GM13976 (cell line): ENCODE data around the gene RASSF10.

Source experiments
- DNase-seq: peaks from one replicate; pipeline ENCODE4 v3.0.0; 2012; ENCODE audit warnings: low spot score
- in situ Hi-C: fragments of 300-500 bp; cut with MboI; formaldehyde crosslinking; loops from one replicate; pipeline ENCODE4 v1.12.0; 2022; ENCODE audit warnings: low sequenced_read_pairs, mixed read lengths, inconsistent platforms; ENCODE audit not compliant: unreplicated experiment
- TF ChIP-seq, protein P1 (sequence below): IDR thresholded peaks from 2 replicates; pipeline ENCODE4 v1.5.1; 2012; ENCODE audit warnings: borderline replicate concordance, mild to moderate bottlenecking; ENCODE audit not compliant: insufficient read depth; ENCODE audit errors: extremely low read depth, missing control alignments, control extremely low read depth

Gene RASSF10

DNA sequence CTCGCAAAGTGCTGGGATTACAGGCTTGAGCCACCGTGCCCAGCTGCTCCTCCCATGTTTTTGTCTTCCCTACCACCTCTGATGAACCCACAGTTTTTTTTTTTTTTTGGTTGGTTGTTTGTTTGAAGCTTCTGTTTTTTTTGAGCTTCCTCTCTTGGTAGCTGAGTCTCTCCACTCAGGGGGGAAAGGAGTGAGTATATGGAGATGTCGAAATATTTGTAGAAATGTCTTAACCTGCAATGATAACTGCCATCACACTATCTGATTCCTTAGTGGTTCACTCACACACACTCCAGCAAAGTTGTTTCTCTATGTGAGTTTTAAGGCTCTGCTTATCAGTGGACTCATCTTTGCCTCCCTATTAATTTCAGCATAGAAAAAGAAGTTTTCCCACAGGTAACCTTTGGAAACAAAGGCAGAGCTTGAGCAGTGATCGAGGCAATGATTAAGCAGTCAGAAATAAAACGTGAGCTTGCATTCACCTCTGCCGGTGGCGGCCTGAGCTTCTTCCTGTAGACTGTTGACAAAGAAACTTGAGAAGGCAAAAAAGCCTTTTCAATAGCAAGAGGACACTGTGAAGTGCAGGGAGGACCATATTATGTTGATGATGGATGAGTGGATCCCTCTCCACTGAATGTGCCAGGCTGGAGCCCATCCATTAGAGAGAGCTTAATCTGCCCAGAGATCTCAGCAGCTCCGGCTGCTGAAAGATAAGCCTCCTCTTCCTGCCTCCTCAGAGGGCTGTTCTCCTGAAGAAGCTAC, 29.0 kb upstream of the RASSF10 start:
- in situ Hi-C loops, result no loop called here
- no peak for DNase-seq
- TF ChIP-seq, protein P1, sequence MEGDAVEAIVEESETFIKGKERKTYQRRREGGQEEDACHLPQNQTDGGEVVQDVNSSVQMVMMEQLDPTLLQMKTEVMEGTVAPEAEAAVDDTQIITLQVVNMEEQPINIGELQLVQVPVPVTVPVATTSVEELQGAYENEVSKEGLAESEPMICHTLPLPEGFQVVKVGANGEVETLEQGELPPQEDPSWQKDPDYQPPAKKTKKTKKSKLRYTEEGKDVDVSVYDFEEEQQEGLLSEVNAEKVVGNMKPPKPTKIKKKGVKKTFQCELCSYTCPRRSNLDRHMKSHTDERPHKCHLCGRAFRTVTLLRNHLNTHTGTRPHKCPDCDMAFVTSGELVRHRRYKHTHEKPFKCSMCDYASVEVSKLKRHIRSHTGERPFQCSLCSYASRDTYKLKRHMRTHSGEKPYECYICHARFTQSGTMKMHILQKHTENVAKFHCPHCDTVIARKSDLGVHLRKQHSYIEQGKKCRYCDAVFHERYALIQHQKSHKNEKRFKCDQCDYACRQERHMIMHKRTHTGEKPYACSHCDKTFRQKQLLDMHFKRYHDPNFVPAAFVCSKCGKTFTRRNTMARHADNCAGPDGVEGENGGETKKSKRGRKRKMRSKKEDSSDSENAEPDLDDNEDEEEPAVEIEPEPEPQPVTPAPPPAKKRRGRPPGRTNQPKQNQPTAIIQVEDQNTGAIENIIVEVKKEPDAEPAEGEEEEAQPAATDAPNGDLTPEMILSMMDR, result no peak

DNA sequence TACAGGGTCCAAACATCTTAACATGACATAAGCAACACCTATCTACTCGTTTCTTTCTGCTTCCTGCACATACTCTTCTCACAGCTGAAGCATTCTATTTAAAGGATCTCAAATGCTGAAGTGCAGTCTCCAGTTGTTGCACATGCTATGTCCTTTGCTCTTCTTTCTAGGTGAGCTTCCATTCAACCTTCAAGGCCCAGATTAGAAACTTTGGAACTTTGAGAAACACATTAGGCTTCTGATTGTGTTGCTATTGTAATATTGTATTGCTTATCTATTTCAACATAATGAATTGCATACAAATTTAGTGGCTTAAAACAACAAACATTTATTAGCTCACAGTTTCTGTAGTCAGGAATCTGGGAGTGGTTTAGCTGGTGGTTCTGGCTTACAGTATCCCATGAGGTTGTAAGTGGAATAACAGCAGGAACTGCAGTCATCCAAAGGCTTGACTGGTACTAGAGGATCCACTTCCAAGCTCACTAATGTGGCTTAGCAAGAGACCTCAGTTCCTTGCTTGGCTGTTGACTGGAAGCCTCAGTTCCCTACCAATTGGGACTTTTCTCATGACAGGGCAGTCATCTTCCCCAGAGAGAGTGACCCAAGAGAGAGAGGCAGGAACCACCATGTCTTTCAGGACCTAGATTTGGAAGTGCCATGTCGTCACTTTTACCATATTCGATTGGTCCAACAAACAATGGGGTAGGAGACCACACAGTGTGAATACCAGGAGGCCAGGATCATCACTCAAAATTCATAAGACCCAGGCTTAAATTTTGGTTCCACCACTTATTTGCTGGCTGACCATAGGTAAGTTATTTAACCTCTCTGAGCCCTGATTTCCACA, 27.2 kb upstream of the RASSF10 start:
- TF ChIP-seq, protein P1, result no peak
- in situ Hi-C loops, result no loop called here
- no peak for DNase-seq

DNA sequence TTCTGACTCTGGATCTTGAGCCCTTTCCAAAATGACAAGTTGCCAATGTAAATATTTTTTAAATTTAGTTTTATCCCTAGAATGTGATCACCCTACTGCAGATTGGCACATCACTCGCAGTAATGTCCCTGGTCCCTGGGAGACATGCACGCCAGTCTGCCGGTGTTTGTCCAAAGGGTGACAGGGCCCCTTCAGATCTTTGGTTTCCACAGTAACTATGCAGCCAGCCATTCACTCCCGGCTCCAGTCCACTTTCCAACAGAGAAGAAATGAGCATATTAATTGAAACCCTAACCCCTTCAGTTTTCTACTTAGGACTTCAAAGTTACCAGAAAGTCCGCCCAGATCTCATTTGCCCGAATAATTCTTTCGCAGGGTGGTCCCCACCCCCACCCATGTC, 25.8 kb upstream of the RASSF10 start:
- in situ Hi-C loops, result no loop called here
- DNase-seq, result no peak
- TF ChIP-seq, protein P1, result no peak

DNA sequence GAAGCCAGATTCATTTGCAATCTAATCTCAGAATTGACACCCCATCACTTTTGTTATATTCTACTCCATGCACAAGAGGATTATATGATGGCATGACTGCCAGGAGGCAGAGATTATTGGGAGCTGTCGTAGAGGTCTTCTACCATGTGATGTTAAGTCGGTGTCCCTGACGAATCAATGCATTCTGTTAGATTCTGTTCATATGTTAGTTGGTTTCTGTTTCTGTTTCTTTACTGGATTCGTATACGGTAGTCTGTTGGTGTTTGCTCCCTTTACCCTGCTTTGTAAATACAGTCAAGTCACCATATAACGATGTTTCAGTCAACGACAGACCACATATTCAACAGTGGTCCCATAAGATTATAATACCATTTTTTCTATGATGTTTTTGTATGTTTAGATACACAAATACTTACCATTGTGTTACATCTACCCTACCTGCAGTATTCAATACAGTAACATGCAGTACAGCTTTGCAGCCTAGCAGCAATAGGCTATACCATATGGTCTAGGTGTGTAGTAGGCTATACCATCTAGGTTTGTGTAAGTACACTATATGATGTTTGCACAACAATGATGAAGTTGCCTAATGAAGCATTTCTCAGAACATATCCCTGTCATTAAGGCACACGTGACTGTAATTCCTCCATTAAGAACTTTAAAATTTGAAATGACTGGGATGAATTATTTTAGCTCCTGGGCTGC, 22.8 kb upstream of the RASSF10 start:
- in situ Hi-C loops, result no loop called here
- DNase-seq, result no peak

DNA sequence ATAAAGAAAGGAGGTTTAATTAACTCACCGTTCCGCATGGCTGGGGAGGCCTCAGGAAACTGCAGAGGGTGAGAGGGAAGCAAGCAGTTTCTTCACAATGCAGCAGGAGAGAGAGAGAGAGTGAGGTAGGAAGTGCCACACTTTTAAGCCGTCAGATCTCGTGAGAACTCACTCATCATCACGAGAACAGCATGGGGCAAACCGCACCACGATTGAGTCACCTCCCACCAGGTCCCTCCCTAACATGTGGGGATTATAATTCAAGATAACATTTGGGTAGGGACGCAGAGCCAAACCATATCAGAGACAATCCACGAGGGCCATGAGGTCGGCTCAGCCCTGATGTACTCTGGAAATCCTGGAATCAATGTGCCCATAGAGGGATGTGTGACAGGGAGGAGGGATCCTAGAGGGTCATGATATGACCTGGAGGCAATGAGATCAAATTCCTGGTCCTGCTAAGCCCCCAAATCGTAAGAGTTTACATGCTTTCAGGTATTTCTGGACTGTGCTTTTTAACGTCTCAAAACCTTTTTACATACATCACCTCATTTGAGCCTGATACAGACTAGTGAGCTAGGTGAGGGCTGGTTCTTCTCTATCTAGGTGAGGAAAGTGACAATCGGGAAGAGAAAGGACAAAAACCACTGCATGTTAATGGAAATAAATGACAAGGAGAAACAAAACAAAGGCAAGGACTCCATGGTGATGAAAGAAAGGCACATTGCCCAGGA, 19.5 kb upstream of the RASSF10 start:
- no peak for DNase-seq
- TF ChIP-seq, protein P1, result no peak
- in situ Hi-C loops, result no loop called here

More for the DNA sequence above, 22.8 kb upstream of the RASSF10 start:
- TF ChIP-seq, protein P1, result no peak

DNA sequence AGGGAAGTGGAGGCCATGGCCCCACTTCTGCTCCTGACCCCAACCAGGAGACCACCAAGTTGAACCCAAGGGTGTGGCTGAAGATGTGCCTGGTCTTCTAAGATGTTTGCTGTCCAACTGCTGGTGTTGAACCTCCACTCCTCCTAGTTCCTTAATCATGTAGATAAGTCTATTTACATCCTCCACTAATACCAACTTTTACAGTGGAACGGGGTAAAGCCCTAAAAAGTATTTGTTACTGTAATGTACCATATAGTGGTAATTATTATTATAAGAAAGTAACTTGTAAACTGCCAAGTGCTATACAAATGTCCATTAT, 19.0 kb upstream of the RASSF10 start:
- DNase-seq, result no peak
- in situ Hi-C loops, result no loop called here
- TF ChIP-seq, protein P1, result no peak
